ENCODE results near the gene TM9SF3.

The TM9SF3 gene

DNA sequence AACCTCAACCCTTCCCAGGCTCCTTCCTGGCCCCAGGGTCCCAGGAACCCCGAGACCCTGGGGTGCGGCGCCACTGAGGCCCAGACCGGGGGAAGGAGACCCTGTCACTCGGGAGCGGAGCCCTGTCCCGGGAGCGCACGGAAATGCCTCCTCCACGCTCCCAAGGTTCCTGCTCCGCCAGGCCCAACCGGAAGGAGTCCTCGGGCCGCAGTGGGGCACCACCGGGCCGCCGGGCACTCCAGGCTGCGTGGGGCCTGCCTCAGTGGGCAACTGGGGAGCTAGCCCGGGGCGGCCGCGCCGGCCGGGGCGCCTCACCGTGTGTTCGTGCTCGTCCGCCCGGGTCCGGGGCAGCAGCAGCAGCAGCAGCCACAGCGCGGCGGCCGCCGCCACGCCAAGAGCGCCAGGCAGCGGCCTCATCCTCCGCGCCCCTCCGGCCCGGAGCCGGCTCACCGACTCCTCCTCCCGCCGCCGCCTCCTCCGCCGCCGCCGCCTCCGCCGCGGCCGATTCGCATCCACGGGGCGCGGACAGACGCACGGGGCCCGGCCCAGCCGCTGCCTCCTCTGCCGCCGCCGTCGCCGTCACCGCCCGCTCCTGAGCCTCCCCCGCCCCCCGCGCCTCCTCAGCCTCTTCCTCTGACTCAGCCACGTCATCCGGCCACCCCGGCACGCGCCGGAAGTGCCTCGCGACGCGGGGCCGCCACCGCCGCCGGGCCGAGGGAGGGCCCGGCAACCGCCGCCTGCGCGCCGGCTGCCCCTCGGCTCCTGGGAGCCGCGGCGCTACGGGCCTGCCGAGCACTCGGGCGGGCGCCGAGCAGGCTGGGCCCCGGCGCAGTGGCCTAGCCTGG, at the start of gene TM9SF3:
TM9SF3 (minus strand) TSS at position 594 of the 845 bp plus-strand sequence; CDS start at position 417, 177 bp downstream.
- peak; percentile 87 for DNase-seq

DNA sequence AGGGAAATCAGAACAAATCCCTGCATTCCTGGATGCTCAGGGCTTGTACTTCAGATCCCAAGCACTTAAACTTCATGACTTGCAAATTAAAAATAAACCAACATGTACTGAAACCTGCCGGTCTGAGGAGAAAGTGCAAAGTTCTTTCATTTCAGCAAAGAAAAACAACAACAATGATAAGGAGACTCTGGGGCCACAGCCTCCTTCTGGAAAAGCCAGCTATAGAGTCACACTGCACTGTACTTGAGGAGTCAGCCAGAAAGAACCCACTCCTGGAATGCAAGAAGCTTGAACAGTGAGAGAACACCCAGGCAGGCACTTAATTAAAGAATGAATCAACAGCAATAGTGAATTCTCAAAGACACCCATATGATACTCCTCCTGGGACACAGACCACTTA, 49.7 kb upstream of the TM9SF3 start:
- DNase-seq: no peak

DNA sequence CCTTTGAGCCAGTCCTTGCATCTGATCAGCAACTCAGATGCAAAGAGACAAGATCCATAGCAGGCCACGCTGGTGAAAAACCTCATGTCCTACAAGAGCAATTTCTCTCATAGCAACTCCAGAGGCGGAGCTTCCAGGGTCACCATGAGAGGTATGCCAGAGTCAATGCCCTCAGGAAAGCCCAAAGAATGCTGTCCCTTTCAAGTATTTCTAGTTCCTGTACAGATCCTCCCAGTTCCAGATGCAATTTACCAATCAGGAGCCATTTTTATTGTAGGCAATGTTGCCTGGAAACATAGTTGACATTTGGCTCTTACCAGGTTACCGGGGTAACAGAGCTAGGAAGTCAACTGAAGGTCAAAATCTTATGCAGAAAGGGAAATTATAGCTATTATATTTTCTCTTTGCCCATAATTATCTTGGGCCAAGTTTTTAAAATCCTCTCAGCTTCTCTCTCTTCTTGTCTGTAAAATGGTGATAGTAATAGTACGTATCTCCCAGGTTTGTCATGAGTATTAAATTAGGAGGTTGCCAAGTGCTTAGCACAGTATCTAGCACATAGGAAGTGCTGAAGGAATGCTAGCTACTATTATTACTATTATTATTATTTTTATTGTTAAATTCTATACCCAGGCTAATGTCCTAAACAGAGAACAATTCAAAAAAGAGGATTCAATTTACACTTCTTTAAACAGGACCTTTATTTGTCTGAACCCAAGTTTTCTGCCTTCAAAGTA, 46.3 kb upstream of the TM9SF3 start:
- DNase-seq: no peak

DNA sequence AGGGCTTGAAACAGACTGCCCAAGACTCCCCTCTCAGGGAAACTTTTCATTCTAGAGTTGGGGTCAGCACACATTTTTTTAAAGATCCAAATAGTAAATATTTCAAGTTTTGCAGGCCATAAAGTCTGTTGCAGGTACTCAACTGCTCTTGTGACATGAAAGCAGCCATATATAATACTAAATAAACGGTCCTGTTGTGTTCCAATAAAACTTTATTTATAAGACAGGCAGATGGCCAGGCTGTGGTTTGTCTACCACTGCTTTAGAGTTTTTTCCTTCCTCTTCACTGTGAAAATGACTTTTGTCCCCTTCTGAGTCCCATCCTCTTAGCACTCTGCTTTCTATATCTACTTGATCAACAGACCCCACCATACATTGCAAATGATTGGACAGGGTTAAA, 40.5 kb upstream of the TM9SF3 start:
- no peak for DNase-seq

DNA sequence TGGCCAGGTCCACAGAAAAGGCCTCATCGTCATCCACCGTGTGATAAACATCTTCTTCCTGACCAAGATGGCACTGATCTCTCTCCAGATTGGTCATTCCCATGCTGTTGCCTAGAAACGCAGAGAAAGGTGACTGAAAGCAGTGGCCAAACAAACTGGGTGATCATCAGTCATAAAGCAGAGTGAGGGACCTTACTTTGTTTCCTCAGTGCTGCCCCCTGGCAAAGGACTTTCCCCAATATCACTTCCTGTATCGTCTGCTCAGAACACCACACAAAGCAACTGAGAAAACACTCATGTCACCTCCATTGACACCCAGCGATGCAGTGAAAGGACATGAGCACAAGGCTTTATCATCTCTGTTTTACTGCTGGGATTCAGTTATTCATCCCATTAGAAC, 40.0 kb upstream of the TM9SF3 start:
- DNase-seq: peak; percentile 13

DNA sequence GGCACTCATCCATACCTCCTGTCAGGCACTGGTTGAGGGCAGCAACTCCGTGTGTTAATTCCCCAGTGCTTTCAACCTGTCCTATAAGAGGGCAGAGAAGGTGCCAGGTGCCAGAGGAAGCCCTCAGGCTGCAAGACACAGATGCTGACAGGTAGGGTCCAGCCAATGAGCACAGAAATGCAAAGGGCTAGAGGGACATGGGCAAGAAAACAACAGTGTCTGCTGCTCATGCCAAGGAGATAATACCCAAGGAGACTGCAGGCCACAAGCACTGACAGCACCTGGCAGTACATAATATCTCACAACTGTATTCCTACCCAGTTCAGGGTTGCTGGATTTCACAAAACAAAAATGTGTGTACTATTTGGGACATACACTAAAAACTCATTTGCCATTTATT, 38.4 kb upstream of the TM9SF3 start:
- DNase-seq: no peak

DNA sequence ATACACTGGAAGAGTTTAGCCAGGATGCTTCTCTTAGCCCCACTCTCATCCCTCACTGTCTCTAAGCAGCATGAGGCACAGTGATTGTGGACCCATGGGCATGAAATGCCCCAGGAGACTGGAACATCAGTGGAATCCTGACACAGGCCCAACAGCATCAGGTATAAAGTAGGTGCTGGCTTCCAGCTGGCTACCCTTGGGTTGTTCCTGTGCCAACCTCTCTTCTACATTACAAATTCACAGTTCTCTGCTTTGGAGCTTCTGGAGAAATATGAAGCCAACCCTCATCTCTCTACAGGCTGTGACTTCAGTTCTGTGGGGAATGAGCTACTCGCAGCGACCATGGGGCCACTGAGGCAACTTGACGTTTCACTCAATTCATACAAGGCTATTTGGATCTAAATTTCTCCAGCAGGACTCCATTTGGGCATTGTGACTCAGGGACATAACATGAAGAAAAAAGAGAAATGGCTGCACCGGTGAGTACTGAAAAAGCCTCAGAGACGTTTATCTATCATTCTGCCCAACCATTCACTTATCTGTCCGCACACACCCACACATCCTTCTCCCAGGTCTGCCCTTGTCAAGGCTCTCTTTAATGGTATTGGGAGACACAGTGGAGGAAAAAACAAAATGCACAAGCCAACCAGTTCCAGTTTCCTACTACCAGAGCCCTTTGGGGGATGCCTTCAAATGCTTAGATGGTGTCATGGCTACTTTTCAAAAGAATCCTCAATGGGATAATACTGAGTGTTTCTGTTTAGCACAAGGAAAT, 35.4 kb upstream of the TM9SF3 start:
- no peak for DNase-seq

DNA sequence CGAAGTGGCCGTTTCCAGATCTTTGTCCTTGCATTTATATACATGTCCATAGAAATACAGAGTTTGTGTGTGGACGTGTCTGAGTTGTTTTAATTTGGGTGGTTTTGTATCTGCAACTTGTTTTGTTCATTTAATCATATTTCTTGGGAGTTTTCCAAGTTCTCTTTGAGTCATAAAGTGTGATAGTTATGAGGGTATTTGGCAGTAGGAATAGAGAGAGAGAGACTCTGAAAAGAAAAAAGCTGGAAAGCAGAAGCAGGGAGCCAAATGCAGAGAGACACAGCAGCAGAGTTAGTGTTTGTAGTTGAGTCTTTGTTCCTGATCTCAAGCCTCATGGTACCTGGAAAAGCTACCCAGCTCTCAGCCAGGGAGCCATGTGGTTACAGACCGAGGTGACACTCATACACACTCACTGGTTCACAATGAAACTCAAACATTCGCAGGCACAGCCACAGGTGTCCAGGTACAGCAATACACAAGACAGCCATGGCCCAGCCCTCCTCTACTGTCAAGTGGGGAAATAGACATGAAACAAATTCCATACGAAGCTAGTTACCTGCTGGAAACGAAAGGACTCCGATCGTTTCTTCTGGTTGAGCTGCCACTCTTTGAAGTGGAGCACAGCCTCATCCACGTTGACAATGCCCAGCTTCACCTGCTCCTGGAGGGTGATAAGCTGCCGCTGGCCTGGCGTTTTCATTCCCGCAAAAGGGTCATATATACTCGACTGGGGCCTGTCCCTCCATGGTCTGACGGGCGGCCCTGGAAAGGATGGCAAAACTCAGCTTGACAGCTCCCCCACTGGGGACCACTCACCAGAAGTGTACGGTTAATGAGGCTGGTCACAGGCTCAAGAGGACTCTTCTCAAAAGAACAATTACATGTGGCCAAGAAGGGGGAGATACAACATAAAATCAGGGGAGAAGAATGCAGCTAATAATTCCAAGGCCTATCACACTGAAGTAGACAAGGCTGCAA, 33.3 kb upstream of the TM9SF3 start:
- DNase-seq: no peak

DNA sequence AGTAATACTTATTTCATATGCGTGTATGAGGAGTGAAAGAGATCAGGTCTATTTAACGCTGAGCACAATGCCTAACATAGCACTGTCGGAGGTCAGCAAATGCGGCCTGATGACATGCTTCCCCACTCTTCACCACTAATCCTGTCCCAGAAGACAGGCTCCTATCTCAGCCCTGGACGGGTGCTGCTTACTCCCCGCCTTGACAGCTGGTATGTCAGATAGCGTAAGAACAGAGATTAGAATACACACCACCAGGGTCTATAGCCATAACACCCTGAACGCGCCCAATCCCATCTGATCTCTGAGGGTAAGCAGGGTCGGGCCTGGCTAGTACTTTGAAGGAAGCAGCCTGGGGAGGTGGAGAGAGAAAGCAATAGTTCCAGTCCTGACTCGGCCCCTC, 32.3 kb upstream of the TM9SF3 start:
- peak; percentile 94 for DNase-seq

DNA sequence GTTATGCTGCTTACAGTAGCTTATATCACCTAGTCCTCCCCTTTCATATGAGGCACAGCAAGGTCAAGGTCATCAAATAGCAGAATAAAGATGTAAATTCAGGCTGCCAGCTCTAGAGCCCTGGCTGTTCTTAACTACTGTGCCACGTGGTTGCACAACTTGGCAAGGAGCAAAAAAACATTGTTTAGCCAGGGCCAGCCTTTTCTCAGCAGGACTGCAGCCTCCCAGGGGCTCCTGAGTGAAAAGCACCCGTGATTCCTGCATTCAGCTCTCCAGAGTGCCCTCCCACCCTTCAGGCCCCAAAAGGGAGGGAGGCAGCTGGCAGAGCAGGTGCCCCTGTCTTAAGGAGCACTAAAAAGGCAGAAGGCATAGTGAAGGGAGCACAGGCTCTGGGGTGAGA, 31.8 kb upstream of the TM9SF3 start:
- DNase-seq: peak; percentile 79

DNA sequence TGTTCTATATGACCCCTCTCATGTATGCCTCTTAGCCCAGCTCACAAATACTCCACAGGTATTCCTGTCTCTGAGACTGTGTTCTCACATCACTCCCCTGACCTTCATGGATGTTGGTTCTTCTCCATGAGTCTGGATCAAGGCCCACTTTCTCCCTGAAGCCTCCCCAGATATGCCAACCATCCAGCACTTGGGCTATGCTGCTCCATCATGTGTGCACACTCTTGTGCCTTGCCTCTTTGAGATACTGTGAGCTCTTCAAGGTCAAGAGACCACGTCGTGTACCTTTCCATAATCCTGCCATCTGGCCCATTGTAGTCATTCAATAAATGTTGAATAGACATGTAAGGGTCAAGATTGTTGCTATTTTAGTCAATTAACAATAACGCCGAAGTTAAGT, 30.1 kb upstream of the TM9SF3 start:
- DNase-seq: no peak

DNA sequence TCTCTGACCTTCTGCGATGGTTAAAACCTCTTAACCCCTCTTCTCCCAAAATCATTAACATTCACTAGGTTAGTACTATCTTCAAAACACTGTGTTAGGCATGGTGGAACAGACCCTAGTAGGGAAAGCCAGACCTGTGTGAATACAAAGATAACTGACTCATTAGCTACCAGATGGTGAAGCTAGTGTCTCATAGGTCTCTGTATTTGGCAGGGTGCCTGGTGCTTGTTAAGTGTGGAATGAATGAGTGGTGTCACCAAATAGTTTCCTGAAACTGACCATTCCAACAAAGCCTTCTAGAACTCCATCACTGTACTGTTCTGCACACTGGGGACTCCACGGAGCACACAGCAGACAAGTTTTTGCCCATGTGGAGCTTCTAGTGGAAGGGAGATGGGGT, 27.7 kb upstream of the TM9SF3 start:
- DNase-seq: peak; percentile 24

DNA sequence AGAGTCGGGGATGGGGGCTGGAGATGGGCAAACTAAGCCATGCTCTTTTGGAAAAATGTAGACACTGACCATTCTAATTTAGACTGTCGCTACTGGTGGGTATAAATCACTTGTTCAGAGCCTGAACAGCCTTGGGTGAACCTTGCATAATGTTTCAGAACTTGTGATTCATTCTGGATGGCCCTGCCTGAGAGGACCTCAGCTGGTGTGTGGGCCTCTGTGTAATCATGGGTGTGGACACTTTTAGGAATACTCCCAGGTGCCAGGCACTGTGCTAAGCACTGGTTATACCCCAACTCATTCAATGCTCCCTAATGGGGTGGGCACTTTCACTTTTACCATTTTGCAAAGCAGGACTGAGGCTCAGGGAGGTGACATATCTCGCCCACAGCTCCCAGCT, 26.8 kb upstream of the TM9SF3 start:
- no peak for DNase-seq

DNA sequence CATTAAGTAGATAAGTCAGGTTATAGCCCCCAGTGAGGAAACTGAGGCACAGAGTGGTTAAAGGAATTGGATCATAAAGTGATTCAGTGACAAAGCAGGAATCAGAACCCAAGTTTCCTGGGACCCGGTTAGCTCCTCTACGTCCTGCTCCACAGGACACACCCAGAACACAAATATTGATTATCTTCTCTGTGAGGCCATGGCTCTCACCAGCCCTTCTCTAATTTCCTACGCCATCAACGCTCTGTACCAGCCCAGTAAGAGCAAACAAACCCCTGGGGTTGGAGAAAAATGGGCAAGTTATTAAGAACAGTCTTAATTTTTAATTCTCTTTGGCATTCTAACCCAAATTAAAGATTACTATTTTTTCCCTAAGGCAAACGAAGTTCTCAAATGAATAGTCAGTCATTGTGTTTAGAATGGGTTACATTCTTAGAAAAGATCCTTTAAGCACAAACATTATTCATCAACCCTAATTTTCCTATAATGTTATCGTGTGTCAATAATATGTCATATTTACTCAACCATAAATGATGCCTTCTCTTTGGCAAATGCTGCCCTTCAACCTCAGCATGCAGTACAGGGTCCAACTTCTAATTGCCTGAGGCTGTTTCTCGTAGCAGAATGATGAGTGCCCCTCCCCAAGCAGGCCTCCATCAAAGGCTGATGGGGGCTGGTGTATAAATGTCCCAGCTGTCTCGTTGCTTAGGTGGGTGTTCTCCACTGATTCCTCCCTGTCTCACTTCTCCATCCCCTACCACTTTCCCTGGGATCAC, 25.4 kb upstream of the TM9SF3 start:
- no peak for DNase-seq

DNA sequence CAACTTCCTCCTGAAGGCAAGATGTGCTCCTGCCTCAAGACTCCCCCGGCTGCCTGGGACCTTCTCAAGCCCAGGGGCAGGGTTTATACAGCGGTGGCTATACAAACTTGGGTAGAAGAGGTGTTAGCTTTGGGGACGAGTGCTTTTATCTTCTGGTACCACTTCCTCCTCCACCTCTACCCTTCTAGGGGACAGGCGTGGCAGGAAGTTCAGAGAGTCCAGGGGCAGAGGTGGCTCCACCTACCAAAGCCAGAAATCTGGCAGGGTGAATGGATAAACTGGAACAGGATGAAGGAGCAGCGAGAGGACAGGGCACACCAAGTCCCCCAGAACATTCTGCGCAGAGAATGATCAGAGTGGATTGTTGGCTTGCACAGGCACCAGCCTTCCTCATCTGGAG, 24.0 kb upstream of the TM9SF3 start:
- DNase-seq: no peak

DNA sequence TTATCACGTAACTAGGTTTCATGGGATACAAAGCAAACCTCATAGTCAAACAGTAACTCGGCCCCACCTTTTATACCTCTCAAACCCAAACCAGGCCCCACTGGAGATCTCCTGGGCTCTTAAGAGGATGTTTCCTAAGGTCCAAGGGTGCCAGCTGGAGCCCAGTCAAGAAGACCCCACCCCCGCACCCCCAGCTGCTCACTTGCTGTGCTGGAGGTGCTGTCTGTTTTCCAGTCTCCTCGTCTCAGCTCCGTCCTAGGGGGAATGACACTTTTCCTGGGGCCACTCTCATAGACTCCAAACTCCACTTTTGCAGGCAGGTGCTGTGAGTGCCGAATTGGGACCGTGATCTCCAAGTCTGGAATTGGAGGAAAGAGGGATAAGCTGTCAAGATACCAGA, 22.7 kb upstream of the TM9SF3 start:
- DNase-seq: peak; percentile 74

DNA sequence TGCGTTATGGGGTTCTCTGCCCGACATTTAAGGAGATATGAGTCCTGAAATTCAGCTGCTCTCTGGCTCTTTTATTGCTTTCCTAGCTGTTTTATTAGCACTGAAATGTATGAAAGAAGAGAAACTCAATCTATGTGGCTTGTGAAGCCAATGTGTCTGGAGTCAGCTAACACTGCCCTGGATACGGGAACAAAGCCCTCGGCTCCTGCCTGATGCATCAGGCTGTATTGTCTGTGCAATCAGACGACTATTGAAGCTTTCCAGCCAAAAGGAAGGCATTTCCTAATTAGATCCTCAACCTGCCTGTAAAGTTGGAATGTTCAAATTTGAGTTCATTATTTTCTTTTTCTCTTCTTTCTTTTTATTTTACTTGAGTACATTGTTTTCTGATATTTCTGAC, 22.0 kb upstream of the TM9SF3 start:
- DNase-seq: no peak

DNA sequence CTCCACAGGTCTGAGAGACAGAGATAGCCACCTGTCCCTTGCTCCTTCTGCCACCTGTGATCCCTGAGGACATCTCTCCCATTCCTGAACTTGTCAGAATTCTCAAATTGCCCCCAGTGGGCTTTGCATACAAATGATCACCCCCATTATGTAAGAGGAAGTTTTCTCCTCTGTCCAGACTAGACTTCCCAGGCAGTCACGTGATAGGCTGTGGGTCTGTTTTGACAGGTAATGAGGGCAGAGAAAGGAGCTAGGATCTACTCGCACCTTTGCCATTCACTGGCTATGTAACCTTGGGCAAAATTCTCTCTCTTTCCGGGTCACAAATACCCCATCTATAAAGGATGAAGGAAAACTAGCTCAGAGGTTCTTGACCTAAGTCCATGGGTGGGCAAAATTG, 21.4 kb upstream of the TM9SF3 start:
- DNase-seq: no peak

DNA sequence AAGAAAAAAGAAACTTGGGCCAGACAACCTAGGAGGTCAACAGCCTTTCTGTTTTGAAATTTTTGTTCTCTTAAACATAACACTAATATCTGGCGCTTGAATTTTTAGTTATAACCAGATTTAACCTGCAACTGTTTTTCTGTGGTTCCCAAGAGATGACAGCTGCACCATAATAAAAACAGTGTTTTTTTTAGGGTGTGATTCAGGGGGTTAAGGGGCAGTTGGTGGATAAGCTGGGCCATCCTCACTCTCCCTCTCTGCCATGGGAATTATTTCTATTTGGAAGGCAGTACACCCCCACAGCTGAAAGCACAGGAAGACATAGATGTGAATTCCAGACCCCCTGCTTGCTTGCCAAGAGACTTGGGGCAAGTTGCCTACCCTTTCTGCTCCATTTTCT, 20.1 kb upstream of the TM9SF3 start:
- no peak for DNase-seq

DNA sequence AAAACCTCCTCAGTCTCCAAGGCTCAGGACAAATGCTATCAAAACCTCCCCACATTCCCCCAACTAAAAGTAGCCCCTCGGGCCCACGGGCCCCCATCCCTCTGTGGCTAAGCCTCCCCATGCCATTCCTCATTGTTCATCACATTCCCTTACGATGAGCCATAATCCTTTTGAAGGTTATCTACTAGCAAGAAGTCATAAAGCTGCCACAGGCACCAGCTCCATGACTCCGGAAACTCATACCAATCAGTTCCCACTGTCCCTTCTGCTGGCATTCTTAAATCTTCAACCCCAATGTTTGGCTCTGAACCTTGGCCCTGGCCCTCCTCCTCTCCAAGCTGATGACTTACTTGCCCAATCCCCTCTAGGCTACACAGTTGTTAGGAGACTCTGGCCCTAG, 19.4 kb upstream of the TM9SF3 start:
- DNase-seq: no peak

DNA sequence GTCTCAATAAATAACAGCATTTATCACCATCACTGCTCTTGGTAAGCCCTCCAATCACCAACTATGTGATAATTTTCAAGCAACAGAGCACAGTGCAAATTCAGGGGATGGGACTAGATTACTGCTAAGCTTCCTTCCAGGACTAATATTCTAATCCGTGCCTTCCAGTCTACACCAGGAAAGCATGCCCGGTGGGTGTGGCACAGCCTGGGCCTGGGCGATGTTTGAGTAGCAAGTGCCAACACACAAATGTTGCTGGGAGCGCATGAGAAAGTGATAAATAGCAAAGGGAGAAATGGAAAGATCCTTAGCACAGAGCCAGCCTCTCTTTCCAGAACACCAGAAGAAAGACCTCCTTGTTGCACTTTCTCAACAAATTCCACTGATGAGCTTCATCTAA, 13.5 kb upstream of the TM9SF3 start:
- no peak for DNase-seq

DNA sequence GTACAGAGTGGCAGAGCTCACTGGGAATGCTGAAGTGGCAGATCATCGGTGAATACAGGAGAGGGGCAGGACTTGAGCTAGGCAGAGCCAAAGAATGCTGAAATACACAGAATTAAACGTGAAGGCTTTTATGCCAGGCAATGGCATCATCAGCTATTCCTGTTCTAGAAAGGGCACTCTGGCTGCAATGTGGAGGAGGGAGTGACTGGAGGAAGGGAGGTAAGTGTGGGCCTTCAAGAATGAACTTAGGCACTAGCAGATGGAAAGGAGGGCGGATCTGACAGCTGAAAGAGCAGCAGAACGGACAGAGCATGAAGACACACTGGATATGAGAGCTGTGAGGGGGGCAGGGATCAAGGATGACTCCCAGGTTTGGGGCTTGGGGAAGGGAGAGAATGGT, 12.0 kb upstream of the TM9SF3 start:
- DNase-seq: no peak
